ENCODE results near the gene RAP1GAP.

GRCh38 chr1:21608798-21609197, 60.4 kb downstream of the RAP1GAP start:
- TF ChIP-seq CTCF (IDR thresholded peaks at IDR 0.05 in 2 of 3, conservative IDR thresholded peaks at IDR 0.05 in 1 of 3; ENCODE audit: borderline replicate concordance in 1 of 3, insufficient read depth in 1 of 3, low read depth in 2 of 3, low read length in 2 of 3) (no peak), POLR2A (IDR thresholded peaks at IDR 0.05; ENCODE audit: borderline replicate concordance, extremely low read depth, insufficient read depth, insufficient read length) (no peak), EZH2 (IDR thresholded peaks at IDR 0.05) (no peak), REST (IDR thresholded peaks at IDR 0.05; ENCODE audit: low read depth) (no peak), SIN3A (IDR thresholded peaks at IDR 0.05; ENCODE audit: low read depth) (no peak), POLR2AphosphoS5 (IDR thresholded peaks at IDR 0.05; ENCODE audit: low read depth, low read length) (no peak), ATF3 (IDR thresholded peaks at IDR 0.05) (no peak), JUND (IDR thresholded peaks at IDR 0.05) (no peak), RAD21 (IDR thresholded peaks at IDR 0.05; ENCODE audit: low read depth) (no peak), CEBPB (IDR thresholded peaks at IDR 0.05; ENCODE audit: low read depth) (no peak), FOSL1 (IDR thresholded peaks at IDR 0.05; ENCODE audit: low read depth) (no peak)

Measured in HCT116 (cell line).